ENCODE results near the gene PLEKHO2. TPM values are rescaled to one million over a fixed set of nuclear protein-coding genes. Genes with fewer than 3 reads are reported as not detected.

PLEKHO2 gene
- total RNA-seq, 1 experiment from 2014 or later = 3.5 TPM

DNA sequence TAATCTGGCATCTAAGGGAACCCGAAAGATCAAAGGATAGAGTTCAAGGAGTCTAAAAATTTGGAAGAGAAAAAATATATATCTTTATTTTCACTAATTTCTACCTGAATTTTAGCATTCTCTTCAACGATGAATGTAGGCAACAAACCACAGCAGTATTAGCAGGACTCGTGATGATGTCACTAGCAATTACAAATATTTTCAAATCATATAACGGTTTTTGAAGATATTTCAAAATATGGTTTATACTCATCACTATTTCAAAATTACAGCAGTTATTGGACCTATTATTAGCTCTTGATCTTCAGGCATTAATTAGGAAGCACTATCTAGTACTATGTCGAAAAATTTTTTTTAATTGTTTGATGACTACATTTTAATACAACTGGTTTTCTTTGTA lies 43.0 kb downstream of the PLEKHO2 start:
- no peak for DNase-seq (ENCODE audit: extremely low read depth, low read depth)

DNA sequence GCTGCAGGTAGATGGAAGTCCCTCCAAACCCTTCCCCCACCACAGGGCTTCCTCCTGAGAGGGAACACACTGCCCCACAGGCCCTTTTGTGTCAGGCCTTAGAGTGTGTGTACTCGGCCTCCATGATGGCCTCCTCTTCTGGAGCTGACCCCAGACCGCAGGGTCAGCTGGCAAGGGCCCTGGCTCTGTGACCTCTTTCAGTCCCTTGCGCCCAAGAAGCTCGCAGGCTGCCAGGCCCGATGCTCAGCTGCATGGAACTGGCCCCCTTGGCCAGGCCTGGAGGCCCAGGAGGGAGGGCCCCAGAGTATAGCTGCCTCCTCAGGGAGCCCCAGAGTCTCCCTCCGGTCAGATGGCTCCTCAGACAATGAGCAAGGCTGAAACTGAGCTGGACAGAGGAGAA lies 46.6 kb downstream of the PLEKHO2 start:
- no peak for DNase-seq (ENCODE audit: extremely low read depth, low read depth)

DNA sequence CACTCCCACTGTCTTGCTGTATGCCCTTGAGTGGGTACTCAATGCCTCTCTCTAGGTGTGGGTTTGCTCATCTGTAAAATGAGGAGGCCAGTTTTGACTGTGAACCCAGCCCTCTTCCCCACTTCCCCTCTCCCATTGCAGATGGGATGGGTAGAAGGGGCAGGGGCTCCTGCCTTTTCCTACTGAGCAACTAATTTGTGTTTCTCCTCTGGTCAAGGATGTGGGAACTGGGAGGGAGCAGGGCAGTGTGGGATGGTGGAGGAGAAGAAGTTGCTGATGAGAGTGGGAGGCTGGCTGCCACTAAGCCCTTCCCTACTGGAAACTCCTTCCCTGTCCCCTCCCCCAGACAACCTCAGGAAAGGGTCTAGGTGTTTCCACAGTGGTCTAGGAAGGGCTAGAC lies 49.8 kb downstream of the PLEKHO2 start:
- DNase-seq (ENCODE audit: extremely low read depth, low read depth) = no peak

DNA sequence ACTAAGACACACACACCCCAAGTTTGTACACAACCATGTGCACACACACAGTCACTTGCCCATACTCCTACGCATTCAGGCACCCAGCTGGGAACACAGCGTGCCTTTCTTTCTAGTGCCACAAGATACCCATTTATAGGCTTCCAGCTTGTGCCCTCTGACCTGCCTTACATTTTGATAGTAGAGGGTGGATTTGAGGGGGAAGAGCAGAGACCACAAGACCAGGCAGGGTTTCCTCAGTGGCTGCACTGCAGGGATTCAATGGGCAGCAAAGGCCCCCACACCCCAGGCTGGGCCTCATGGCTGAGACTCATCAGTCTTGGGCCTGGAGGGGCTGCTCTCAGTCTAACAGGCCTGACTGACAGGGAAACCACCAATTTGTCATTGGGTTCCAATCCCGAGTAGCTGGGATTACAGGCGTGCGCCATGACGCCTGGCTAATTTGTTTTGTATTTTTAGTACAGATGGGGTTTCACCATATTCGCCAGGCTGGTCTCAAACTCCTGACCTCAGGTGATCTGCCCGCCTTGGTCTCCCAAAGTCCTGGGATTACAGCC lies 51.2 kb downstream of the PLEKHO2 start:
- no peak for DNase-seq (ENCODE audit: extremely low read depth, low read depth)

DNA sequence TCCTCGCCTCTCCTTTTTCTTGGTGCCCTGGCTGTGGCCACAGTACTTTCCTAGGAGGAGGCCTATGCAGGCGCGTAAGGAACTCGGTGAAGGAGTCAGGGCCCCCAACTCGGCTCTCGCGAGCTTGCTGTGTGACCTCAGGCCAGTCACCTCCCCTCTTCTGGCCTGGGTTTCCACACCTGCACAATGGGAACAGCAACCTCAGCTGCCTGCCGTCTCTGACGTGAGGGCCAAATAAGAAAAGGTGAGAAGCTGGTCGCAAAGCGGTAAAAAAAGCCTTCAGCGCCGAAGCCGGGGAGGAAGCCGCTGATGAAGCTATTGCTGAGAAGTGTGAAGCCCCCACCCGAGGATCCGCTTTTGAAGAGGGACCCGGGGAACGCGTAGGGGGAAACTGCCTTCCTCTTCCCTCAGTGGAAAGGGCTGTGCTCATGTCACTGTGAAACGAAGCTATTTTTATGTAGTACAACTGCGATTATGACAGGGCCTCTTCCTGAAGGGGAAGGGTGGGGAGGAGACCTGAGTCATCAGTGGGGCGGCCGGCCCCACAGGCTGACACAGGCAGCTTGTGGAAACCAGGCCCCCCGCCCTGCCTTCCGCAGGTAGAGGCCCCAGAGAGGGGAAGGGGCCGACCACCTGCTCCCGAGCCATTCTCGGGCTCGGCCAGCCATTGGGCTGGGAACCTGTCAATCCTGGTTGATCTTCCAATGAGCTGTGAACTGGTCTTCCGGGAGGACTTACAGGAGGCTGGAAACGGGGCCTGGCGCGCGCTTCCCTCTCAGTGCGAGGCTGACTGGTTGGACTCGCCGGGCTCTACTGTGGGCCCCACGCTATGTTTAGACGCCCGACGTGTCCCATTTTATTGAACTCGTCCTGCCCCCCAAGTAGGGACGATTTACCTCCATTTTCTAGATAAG lies 52.0 kb downstream of the PLEKHO2 start:
- DNase-seq (ENCODE audit: extremely low read depth, low read depth) = no peak

DNA sequence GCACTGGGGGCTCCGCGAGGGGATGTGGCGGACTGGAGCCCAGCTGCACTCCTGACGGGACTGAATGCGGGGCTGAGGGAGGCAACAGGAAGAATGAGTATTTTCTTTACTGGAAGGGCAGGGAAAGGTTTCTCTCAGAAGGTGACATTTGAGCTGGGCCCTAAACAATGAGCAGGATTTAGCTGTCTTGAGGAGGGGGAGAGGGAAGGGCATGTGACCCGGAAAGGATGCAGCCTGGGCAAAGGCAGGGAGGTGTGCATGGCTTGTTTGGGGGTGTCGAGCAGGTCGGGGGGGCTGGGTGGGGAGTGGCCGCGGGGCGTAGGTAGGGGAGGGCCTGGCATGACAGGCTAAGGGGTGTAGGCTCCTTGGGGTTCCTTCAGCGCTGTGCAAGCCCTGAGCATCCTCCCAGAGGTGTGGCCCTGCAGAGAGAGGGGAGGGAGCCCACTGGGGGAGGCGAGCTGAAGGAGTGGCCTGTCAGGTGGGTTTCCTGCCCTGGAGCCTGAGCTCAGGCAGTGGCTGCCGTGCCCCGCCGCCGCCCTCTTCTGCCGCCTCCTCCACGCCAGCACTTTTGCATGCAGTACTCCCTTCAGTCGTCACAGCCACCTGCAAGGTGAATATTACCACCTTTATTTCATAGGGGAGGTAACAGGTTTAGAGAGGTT lies 52.8 kb downstream of the PLEKHO2 start:
- DNase-seq (ENCODE audit: extremely low read depth, low read depth) = no peak

DNA sequence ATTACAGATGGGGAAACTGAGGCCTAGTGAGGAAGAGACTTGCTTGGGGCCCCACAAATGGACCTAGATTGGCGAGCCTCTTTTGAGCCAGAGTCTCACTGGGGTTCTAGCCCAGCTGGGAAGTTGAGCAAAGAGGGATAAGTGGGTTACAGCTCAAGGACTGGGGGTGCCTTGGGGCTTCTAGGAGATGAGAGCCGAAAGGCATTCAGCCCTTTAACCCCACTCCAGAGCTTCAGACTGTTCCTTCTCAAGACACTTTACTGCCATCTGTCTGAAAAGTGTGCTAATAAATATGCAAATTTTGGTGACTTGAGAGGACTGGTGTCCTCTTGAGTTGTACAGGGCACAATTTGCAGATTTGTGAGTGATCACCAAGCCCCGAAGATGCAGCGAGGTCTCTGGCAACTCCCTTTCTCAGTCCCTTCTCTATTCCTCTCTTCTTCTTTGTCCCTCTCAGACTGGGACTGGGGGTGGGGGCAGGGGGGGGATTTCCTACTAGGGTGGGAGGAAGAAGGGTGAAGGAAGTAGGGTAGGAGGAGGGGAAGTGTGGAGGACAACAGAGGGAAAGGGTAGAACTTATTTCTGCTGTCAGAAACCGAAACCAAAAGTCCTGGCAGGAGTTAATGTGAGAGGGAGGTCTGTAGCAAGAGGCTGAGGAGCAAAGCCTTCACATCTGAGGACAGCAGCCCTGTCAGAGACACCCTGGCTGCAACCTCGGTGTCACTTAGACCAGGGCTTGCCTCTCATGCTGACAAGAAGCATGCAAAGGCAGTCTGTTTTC lies 53.8 kb downstream of the PLEKHO2 start:
- no peak for DNase-seq (ENCODE audit: extremely low read depth, low read depth)

DNA sequence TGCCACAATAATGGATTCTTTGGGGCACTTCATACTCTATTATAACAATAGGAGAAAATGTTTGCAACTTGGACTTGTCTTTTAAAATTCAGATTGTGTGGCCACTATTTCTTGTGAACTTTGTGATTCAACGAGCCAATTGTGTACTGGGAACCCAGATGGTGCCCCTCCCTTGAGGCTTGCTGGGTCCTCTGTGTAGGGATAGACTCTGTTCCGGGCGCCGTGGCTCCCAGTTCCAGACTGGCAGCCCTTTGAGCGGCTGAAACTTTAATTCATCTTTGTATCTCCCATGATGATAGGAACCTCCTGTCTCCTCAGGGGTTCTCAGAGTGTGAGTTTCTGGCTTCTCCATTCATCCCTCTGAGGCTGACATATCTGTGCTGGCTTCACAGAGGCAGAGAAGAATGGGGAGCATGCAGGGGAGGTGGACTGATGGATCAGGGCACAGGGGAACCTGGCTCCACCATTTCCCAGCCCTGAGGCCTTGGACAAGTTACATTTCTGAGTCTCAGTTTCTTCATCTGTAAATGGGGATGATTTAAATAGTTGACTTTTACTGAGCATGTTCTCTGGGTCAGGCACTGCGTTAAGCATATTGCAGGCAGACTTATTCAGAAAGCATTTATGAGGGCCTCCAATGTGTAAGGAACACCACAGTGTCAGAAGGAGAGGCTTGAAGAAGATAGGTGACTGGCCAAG lies 54.8 kb downstream of the PLEKHO2 start:
- no peak for DNase-seq (ENCODE audit: extremely low read depth, low read depth)

DNA sequence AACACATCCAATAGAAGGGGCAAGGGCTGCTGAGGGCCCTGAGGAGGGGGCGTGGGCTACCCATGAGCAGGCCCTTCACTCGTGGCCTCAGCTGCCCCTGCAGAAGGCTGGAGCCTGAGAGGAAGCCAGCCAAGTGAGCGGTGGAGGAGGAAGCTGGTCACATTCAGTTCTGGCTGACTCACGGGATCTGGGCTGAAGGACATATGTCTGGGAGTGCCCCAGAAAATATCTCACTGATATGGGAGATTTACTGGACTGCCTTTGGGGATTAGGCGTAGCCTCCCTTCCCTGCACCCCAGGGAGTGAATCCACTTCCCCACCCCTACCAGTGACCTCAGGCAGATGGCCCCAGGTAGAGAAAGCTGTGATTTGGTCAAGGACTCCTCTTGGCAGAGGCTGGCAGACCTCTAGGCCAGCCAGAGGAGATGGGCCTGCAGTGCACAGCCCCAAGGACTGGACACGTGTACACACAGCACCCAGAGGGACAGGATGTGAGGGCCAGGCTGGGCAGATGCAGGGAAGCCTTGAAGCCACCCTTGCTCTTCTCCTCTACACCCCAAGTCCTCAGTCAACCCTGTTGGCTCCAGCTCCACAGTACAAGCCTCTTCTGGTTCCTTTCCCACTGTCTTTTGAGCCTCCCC lies 55.8 kb downstream of the PLEKHO2 start:
- peak; percentile 38 for DNase-seq (ENCODE audit: extremely low read depth, low read depth)

DNA sequence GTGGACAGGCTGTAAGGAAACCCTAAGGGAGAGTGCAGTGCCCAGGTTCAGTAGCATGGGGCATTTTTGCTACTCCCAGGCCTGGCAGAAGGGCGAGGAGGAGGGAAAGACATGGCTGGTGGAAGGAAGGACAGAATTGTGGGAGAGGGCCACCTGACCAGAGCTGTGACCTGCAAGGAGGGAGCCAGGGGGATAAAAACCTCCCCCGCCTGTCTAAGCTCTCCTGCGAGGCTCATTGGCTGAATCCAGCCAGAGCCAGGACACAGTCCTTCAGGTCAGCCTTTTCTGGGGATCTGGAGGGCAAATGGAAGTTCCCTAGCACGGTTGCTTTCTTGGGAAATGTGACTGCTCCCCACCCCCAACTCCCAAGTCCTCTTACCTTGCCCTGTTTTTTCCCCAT lies 56.7 kb downstream of the PLEKHO2 start:
- no peak for DNase-seq (ENCODE audit: extremely low read depth, low read depth)

DNA sequence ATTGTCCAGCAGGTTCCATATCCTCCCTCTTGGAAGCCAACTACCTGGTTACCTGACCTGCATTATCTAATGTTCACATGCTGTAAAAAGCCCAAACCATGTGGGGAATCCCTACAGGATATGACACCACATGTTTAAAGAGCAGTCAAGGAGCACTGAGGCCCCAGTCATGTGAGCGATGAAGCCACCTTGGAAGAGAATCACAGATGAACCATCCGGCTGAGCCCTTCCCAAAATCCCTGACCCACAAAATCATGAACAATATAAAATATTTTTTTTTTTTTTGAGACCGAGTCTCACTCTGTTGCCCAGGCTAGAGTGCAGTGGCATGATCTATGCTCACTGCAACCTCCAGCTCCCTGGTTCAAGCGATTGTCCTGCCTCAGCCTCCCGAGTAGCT lies 59.4 kb downstream of the PLEKHO2 start:
- no peak for DNase-seq (ENCODE audit: extremely low read depth, low read depth)

DNA sequence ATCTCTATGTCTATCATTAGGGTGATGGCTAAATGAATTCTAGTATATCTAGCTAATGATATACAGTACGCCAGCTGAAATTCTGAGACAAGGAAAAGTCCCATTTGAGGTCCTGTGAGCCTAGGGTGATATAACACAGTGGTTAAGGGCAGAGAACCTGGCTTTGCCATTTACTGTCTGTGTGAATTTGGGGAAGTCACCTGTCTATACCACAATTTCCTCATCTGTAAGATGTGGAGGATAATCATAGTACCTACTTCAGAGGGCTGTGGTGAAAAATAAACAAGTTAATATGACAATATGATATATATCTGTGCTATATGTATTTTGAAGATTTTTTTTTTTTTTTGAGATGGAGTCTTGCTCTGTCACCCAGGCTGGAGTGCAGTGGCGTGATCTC lies 60.2 kb downstream of the PLEKHO2 start:
- no peak for DNase-seq (ENCODE audit: extremely low read depth, low read depth)

DNA sequence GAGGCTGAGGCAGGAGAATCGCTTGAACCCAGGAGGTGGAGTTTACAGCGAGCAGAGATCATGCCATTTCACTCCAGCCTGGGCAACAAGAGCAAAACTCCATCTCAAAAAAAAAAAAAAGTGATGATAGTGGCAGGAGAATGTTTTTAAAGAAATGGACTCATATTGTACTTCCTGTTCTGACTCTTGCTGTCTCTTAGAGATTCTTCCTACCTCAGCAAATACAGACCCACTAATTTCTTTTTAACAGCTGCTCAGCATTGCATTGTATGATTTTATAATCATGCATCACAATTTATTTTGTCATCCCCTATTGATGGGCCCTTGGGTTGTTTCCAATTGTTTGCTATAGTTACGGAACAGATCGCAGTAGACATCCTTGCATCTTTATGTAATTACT lies 61.1 kb downstream of the PLEKHO2 start:
- no peak for DNase-seq (ENCODE audit: extremely low read depth, low read depth)

DNA sequence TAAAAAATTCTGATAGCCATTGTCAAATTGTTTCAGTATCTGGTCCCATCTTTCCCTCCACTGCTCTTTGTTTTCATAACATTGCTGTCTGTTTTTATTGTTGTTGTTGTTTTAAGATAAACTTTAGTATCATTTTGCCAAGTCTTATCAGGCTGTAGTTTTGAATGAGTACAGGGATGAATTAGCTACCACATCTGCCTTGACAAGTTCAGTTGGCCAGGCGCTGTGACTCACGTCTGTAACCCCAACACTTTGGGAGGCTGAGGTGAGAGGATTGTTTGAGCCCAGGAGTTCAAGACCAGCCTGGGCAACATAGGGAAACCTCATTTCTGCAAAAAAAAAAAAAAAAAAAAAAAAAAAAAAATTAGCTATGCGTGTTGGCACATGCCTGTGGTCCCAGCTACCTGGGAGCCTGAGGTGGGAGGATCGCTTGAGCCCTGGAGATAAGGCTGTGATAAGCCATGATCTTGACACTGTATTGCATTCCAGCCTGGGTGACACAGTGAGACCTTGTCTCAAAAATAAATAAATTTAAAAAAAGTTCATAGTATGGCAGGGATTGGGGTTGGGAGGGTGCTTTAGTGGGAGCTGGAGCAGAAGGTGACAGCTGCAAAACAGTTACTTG lies 61.7 kb downstream of the PLEKHO2 start:
- DNase-seq (ENCODE audit: extremely low read depth, low read depth) = no peak

DNA sequence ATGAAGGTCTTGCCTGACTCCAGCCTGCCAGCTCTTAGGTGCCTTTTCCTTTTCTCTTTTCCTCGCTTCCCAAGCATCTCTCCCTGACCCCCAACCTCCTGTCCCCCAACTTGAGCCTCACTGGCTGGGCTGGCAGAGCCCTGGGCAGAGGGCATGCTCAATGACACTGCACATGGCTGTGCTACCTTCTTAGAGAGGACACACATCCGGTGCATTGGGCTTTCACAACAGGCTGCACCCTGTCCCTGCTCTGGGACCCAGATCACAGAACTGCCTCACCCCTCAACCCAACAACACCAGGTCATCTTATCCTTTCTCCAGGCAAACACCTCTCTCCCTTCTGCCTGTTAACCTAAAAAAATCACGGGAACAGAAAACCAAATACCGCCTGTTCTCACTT lies 62.5 kb downstream of the PLEKHO2 start:
- no peak for DNase-seq (ENCODE audit: extremely low read depth, low read depth)

DNA sequence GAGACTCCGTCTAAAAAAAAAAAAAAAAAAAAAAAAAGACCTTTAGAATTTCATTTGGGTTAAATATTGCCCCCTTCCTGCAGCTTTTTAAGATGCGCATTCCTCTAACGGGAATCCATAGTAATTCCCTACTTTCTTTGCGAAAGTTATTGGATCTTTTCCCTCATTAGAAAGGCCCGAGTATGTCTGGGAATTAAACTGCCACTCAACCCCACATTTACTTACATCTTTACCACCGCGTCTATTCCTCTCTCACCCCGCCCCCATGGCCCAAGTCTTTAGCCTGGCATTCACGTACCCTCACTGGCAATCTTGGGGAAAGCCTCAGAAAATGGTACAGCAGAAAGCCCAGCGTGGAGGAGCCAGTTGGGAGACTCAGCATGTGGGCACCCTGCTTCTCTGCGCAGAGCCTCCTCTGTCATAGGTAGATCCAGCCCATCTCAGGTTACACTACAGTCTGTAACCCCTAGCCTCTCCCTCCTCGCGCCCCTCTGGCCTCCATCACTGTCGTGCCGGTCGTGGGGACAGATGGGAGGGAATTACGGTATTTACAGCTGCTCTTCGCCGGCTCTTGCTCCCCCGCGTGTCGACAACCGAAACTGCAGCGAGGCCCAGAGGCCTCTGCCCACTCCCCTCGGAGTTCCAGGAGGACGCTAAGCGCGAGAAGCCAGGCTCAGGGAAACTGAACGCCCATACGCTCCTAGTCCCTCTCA lies 63.6 kb downstream of the PLEKHO2 start:
- DNase-seq (ENCODE audit: extremely low read depth, low read depth) = peak; percentile 55

DNA sequence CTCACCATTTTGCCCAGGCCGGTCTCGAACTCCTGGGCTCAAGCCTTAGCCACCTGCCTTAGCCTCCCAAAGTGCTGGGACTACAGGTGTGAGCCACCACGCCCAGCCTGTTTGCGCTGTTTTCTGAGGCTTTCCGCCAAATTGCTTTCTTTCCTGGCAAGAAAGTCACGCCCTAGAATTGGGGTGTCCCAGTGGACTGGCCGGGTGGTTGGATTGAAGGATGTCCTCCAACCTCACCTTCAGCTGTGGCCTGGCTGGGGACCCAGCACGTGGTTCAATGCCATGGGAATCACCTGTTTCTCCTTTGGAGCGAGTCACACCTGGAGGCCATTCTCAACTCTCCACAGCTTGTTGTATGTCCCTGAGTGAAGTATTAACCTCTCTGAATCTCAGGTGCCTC lies 64.2 kb downstream of the PLEKHO2 start:
- DNase-seq (ENCODE audit: extremely low read depth, low read depth) = no peak

DNA sequence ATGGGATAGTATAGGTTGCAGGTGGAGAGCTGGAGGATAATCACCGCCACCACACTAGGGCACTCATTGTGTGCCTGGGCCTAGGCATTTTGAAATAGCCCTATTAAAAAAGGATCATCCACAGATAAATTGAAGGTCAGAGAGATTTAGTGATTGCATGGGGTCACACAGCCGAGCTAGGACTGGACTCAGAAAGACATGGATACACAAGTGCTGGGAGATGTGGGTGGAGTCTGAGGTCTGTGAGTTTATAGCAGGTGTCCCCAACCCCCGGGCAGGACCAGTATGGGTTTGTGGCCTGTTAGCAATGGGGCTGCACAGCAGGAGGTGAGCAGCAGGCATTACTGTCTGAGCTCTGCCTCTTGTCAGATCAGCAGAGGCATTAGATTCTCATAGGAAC lies 64.7 kb downstream of the PLEKHO2 start:
- DNase-seq (ENCODE audit: extremely low read depth, low read depth) = no peak

DNA sequence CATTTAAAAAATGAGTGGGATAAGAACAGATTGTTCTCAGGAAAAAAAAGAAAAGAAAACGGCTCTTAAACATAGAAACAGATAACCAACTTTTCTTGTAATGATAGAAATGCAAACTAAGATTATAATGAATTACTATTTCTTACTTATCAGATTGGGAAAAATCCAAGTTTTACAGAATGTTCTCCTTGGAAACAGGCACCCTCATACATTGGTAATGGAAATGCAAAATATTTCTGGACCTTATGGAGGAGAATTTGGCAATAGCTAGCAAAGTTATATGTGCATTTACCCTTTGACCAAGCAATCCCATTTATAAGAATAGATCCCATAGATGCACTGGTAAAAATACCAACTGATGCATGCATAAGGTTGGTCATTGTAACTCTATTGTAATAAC lies 66.3 kb downstream of the PLEKHO2 start:
- DNase-seq (ENCODE audit: extremely low read depth, low read depth) = no peak

Measured in NCI-H460 (cell line).